ENCODE data around the gene DNAH6. TPM values are rescaled to one million over a fixed set of nuclear protein-coding genes. Genes with fewer than 3 reads are reported as not detected.
A peak's percentile ranks its signal among the peaks of the same experiment; 100 is the strongest.

Gene DNAH6
- total RNA-seq, 1 donor from 2014 or later, result 2.6 TPM

DNA sequence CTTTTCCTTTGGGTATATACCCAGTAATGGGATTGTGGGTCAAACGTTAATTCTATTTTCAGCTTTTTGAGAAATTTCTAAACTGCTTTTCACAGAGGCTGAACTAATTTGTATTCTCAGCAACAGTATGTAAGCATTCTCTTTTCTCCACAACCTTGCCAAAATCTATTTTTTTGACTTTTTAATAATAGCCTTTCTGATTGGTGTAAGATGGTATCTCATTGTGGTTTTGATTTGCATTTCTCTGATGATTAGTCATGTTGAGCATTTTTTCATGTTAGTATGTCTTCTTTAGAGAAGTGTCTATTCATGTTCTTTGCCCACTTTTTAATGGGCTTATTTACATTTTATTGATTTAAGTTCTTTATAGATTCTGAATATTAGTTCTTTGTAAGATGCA lies 219.1 kb downstream of the DNAH6 start:
- H3K36me3 Mint-ChIP-seq, result no peaks in the 10 kb centered on the region
- H3K4me1 ChIP-seq, result peaks cover 4% of the 10 kb centered on the region

DNA sequence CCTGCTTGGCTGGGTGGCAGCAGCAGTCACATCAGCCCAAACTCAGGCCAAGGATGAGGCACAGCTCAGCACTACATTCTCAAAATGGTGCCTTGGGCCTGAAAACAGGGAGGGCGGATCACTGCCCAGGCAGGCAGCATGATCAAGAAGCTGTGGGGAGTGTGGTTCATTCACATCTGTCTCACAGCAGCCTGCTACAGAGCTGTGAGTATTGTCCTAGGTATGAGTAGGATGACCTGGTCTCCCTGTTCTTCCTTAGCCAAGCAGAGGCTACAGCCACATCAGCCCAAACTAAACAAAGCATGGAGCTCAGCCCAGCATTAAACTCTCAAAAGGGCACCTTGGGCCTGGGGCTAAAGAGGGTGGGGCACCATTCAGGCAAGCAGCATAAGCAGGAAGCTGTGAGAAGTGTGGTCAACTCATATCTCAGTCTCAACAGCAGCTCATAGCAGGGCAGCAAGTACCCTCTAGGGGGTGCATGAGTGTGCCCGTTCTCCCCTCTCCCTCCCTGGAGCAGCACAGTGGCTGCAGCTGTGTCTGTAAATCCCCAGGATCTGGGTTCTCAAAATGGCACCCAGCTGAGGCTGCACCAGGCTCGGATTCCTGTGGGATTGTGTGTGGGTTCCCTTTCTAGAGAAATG lies 225.0 kb downstream of the DNAH6 start:
- H3K27me3 Mint-ChIP-seq (ENCODE audit: insufficient read depth, low read depth), result no peaks in the 10 kb centered on the region
- no peaks in the 10 kb centered on the region for H3K4me1 Mint-ChIP-seq
- peaks cover 5% of the 10 kb centered on the region for H3K9me3 Mint-ChIP-seq
- Histone ChIP-seq H3K79me2 (ENCODE audit: low read depth) (no peaks in the 10 kb centered on the region), H3K9me3 (ENCODE audit: low read depth) (no peaks in the 10 kb centered on the region), H3K27me3 (no peaks in the 10 kb centered on the region), H3K4me1 (no peaks in the 10 kb centered on the region), H3K4me2 (no peak overlapping the region), H2AFZ (replicated peaks) (peak overlapping the region; percentile 91), H3K9ac (no peak overlapping the region), H3K36me3 (no peaks in the 10 kb centered on the region), H3K4me3 (no peak overlapping the region), H3F3A (ENCODE audit: low read depth) (no peaks in the 10 kb centered on the region), H3K27ac (no peak overlapping the region), H4K20me1 (ENCODE audit: low read depth) (no peaks in the 10 kb centered on the region)
- DNase-seq (ENCODE audit: low spot score), result peak; percentile 60
- H3K4me3 Mint-ChIP-seq, result no peak overlapping the region
- no peaks in the 10 kb centered on the region for H3K36me3 Mint-ChIP-seq
- H3K27ac Mint-ChIP-seq, result no peak overlapping the region
- TF ChIP-seq, protein P1, sequence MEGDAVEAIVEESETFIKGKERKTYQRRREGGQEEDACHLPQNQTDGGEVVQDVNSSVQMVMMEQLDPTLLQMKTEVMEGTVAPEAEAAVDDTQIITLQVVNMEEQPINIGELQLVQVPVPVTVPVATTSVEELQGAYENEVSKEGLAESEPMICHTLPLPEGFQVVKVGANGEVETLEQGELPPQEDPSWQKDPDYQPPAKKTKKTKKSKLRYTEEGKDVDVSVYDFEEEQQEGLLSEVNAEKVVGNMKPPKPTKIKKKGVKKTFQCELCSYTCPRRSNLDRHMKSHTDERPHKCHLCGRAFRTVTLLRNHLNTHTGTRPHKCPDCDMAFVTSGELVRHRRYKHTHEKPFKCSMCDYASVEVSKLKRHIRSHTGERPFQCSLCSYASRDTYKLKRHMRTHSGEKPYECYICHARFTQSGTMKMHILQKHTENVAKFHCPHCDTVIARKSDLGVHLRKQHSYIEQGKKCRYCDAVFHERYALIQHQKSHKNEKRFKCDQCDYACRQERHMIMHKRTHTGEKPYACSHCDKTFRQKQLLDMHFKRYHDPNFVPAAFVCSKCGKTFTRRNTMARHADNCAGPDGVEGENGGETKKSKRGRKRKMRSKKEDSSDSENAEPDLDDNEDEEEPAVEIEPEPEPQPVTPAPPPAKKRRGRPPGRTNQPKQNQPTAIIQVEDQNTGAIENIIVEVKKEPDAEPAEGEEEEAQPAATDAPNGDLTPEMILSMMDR (IDR thresholded peaks at IDR 0.05), result peak; percentile 45
- no peak for TF ChIP-seq EZH2phosphoT487 (IDR thresholded peaks at IDR 0.05)

More for the DNA sequence above, 219.1 kb downstream of the DNAH6 start:
- Mint-ChIP-seq H3K4me3 (no peak overlapping the region), H3K27me3 (ENCODE audit: insufficient read depth, low read depth) (no peaks in the 10 kb centered on the region), H3K9me3 (peaks cover 5% of the 10 kb centered on the region), H3K4me1 (no peaks in the 10 kb centered on the region), H3K27ac (no peak overlapping the region)
- Histone ChIP-seq H4K20me1 (ENCODE audit: low read depth) (no peaks in the 10 kb centered on the region), H3K9ac (no peak overlapping the region), H3K27ac (no peak overlapping the region), H3K36me3 (no peaks in the 10 kb centered on the region), H3F3A (ENCODE audit: low read depth) (no peaks in the 10 kb centered on the region), H3K4me2 (no peak overlapping the region), H3K4me3 (no peak overlapping the region), H3K79me2 (ENCODE audit: low read depth) (no peaks in the 10 kb centered on the region), H2AFZ (replicated peaks) (no peak overlapping the region), H3K27me3 (no peaks in the 10 kb centered on the region), H3K9me3 (ENCODE audit: low read depth) (no peaks in the 10 kb centered on the region)
- no peak for DNase-seq (ENCODE audit: low spot score)
- TF ChIP-seq, protein P1 (IDR thresholded peaks at IDR 0.05), result no peak
- TF ChIP-seq EZH2phosphoT487 (IDR thresholded peaks at IDR 0.05), result no peak
- TF ChIP-seq EZH2 (IDR thresholded peaks at IDR 0.05), result no peak

DNA sequence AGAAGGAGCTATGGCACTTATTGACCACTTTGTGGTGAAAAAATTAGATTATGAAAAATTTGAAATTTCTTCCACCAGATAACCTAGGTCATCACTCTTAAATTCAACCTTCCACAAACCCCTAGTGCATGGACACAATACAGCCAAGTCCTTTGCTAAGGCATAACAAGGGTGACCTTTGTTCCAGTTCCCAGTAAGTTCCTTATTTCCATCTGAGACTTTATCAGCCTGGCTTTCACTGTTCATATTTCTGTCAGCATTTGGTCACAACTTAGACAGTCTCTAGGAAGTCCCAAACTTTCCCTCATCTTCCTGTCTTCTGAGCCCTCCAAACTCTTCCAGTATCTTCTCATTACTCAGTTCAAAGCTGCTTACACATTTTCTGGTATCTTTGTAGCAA lies 232.0 kb downstream of the DNAH6 start:
- no peak overlapping the region for H3K4me2 ChIP-seq
- Mint-ChIP-seq H3K27me3 (ENCODE audit: insufficient read depth, low read depth) (no peaks in the 10 kb centered on the region), H3K36me3 (no peaks in the 10 kb centered on the region), H3K9me3 (no peaks in the 10 kb centered on the region), H3K4me3 (no peak overlapping the region), H3K27ac (no peak overlapping the region), H3K4me1 (no peaks in the 10 kb centered on the region)
- no peaks in the 10 kb centered on the region for H3K36me3 ChIP-seq
- H3K9me3 ChIP-seq (ENCODE audit: low read depth), result no peaks in the 10 kb centered on the region
- H2AFZ ChIP-seq (replicated peaks), result no peak overlapping the region
- H3K27me3 ChIP-seq, result no peaks in the 10 kb centered on the region
- TF ChIP-seq EZH2 (IDR thresholded peaks at IDR 0.05), result no peak
- TF ChIP-seq, protein P1 (IDR thresholded peaks at IDR 0.05), result no peak
- H3K27ac ChIP-seq, result no peak overlapping the region
- no peaks in the 10 kb centered on the region for H3K4me1 ChIP-seq
- no peak for DNase-seq (ENCODE audit: low spot score)
- H3K4me3 ChIP-seq, result no peak overlapping the region
- no peaks in the 10 kb centered on the region for H3K79me2 ChIP-seq (ENCODE audit: low read depth)
- no peak overlapping the region for H3K9ac ChIP-seq
- H4K20me1 ChIP-seq (ENCODE audit: low read depth), result no peaks in the 10 kb centered on the region
- no peaks in the 10 kb centered on the region for H3F3A ChIP-seq (ENCODE audit: low read depth)

All from neural progenitor cell (in vitro differentiated cells).